ENCODE results near the gene PALM.

PALM gene

DNA sequence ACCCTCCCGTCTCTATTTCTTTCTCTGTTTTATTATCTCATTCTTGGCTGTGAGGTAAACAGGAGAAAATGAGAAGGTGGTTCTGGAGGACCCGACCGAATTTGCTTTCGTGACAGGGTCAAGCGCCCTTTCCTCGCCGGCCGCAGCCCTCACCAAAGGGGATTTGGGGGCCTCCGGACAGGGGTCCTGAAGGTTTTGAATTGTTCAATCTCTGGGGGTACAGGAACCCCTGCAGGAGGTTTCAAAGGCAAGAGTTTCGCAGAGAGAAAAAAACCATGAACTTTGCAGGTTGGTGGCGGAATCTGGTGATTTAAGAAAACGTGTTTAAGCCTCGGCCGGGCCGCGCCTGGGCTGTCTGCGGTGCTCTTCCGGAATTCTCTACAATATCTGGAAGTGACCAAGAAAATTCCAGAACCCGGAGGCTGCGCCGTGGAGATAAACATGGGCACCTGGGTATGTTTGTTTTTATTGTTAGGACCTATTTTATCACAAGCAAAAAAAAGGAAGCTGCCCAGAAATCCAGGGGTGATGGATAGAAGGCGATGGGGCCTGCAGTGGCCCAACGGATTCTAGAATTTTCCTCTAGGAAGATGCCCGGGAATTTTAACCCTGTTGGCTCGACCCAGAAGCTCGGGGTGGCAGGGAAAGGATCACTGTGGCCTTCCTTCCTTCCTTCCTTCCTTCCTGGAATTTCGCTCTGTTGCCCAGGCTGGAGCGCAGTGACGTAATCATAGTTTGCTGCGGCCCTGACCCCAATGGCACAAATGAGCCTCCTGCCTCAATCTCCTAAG, 74.3 kb downstream of the PALM start:
- DNase-seq (ENCODE audit: low read depth): no peak

DNA sequence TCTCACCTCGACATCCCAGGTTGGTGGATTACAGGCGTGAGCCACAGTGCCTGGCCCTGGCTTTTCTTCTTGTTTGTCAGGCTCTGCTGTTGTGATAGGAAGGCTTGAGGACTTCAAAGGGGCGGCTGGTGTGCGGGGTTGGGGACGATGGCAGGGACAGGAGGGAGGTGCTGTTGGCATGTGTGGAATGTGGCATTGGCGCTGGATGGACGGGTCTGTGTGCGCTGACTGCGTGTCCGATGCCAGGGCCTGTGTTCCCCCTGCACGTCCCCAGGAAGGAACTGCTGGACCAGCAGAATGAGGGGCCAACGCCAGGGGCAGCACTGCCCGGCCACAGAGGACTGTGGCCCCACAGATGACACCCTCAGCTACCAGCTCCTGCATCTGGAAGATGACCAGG, 75.8 kb downstream of the PALM start:
- DNase-seq (ENCODE audit: low read depth): no peak

DNA sequence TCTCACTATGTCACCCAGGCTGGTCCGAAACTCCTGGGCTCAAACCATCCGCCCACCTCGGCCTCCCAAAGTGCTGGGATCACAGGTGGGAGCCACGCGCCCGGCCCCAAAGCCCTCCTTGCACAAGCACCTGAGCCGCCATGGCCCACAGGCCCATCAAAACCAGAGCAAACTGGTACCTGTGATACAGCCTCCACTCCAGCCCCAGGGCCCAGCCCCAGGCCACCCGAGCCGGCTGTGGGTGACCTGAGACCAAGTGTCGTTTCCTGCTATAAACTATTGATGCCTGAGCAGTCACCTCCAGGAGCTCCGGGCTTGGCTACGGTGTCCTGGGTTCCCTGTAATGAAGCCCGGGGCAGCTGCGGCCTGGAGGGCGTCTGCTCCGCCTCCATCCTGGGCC, 78.8 kb downstream of the PALM start:
- no peak for DNase-seq (ENCODE audit: low read depth)

DNA sequence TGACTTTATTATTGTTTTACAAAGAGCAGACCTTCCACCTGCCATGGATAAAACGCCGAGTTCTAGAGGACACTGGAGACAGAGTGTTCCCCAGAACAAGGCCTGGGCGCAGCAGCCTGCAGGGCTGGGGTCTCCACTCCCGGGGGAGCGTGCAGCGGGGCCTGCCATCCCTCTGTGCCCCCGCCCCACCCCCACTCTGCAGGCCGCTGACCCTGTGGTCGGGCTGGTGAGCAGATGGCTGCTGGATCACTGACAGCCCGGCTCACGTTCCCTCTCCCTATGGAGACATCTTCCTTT, 79.9 kb downstream of the PALM start:
- no peak for DNase-seq (ENCODE audit: low read depth)

DNA sequence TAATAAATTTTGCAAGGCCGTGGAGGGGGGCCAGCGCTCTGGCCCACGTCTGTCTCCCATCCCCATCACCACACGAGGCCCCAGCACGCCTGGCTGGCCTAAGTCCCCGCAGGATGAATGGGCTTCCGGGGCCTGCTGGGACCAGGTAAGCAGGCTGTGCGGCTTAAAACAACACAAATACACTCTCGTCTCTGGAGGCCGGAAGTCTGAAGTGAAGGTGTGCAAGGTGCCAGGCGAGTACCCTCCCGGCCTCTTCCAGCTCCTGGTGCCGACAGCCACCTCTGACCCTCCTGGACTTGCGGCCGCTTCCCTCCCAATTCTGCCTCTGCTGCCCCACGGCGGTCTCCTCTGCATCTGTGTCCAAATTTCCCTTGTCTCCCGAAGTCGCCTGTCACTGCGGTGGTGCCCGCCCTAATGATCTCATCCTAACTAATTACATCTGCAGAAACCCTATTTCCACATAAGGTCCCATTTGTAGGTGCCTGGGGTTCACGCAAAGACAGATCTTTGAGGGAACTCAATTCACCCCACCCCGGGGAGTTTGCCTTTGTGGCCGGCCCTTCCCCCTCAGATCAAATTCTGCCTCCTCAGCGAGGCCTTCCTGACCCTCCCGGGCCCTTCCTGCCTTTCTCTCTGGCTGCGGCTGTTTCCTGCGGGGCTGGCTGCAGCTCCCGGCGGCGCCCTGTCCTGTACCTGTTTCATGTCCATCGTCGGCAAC, 80.4 kb downstream of the PALM start:
- DNase-seq (ENCODE audit: low read depth): no peak

DNA sequence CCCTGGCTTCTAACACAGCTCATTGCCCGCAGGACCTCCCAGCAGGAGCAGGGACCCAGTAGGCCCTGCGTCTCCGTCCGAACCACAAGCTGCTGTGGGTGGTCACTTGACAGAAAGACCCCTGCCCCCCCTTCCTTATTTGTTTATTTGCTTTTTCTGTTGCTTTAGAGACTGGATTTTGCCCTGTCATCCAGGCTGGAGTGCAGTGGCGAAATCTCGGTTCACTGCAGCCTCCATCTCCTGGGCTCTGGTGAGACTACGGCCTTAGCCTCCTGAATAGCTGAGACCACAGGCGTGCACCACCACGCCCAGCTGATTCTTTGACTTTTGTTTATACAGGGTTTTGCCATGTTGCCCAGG, 80.9 kb downstream of the PALM start:
- DNase-seq (ENCODE audit: low read depth): no peak

DNA sequence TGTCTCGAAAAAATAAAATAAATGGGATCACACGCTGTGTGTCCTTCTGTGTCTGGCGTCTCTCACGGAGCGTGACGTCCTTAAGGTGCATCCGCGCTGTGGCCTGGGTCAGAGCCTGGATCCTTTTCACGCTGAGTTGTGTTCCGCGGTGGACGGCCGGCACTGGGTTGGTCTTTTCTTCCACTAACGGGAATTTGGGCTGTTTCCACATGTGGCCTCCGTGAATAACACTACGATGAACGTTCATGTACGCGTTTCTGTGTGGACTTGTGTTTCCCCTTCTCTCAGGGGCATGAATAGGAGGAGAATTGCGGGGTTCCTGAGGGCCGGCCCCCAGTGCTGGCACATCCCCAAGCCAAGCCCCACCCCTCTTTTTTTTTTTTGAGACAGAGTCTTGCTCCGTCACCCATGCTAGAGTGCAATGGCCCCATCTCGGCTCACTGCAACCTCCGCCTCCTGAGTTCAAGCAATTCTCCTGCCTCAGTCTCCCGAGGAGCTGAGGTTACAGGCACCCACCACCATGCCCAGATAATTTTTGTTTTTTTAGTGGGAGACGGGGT, 82.4 kb downstream of the PALM start:
- DNase-seq (ENCODE audit: low read depth): no peak

DNA sequence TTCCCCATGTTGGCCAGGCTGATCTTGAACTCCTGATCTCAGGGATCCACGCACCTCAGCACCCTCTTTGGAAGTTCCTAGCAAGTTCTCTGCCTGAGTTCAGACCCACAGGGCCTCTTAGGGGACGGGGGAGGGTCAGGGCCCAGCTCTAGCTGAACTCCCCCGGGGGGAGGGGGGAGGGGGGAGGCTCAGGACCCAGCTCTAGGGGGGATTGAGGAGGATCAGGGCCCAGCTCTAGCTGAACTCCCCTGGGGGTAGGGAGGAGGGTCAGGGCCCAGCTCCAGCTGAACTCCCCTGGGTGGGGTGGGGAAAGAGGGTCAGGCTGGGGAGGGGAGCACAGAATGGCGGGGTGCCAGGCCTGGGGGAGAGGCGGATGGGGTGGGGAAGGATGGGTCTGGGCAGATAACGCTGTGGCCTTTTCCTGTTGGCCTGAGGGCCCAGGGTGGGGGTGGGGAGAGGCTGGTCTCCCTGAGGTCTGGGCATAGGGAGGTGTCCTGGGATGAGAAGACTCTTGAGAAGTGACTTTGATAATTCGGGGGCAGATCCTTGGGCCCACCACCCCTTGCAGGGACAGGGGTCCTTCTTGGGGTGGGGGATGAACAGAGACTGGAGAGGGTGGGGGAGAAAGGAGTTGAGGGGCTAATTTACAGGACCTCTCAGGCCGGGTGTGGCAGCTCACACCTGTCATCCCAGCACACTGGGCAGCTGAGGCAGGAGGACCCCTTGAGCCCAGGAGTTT, 83.0 kb downstream of the PALM start:
- DNase-seq (ENCODE audit: low read depth): no peak

DNA sequence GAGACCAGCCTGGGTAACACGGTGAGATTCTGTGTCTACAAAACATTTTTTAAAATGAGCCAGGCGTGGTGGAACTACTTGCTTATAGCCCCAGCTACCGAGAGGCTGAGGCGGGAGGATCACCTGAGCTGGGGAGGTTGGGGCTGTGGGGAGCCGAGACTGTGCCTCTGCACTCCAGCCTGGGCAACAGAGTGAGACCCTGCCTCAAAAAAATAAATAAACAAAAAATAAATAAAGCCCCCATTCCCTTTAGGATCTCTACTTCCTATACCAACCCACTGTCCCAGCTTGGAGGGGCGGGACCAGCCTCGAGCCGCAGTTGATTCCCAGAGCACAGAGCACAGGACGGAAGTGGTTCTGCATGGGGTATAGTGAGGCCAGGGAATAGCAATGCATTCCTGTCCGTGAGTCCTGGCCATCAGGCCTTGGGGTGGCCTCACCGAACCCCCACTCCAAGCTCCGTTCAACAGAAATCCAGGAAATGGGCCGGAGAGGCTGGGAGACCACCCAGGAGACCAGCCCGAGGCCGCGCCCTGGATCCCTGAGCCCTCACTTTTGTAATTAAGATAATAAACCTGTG, 83.7 kb downstream of the PALM start:
- DNase-seq (ENCODE audit: low read depth): no peak

DNA sequence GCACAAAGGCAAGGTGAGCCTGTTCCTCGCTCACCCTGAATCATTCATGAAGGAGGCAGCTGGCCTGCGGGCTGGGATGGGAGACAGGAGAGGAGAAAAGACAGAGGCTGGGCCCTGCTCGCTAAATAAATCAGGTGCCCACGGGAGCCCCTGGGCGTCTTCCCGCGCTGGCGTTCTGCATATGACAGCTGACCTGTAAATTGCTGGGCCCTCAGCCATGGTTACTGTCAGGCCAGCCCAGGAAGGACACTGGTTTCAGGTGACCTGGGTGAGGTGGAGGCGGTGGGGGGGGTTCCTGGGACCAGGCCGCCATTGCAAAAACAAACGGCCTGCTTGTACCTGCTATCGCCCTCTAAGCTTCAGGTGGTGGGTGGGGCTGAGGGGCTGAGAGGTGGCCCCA, 85.1 kb downstream of the PALM start:
- DNase-seq (ENCODE audit: low read depth): no peak

DNA sequence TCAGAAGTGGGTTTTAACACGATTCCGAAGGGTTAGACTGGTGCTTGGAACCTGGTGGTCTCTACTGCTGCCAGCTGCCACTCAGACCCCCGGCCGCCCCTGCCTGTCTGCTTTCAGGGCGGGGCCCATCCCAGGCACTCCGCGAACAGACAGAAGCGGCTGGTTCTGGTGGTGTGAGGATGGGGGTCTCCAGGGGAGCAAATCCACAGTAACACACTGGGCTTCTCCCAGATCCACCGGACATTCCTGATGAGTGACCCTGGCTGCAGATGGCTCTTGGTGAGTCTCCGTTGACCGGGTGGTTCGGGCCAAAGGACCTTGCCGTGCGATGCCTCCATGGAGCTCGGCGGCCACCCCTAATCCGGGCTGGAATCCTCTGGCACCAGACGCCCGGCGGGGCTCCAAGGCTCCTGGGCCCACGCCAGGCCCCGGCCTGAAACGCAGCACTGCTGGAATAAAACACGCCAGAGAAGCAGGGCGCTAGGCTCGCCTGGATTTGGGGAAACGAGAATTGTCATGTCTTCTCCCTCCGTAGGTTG, 86.4 kb downstream of the PALM start:
- no peak for DNase-seq (ENCODE audit: low read depth)

DNA sequence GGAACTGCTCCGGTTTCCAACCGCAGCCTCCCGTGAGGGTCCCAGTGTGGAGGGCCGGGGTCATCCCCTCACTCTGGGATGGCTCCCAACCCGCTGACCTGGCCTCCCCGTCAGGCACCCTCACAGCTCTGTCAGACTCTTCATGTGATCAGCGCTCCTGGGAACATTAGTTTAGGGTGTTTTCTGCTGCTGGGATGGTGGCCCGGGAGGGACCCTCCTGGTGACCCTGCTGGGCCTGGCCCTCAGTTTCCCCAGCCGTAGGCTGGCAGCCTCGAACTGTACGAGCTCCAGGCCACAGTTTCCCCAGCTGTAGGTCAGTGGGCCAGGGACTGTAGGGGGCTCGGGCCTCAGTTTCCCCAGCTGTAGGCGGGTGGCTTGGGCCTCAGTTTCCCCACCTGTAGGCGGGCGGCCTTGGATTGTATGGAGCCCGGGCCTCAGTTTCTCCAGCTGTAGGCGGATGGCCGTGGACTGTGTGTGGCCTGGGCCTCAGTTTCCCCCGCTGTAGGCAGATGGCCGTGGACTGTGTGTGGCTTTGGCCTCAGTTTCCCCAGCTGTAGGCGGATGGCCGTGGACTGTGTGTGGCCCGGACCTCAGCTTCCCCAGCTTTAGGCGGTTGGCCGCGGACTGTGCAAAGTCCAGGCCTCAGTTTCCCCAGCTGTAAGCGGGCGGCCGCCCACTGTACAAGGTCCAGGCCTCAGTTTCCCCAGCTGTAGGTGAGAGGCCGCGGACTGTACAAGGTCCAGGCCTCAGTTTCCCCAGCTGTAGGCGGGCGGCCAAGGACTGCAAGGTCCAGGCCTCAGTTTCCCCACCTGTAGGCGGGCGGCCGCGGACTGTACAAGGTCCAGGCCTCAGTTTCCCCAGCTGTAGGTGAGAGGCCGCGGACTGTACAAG, 87.2 kb downstream of the PALM start:
- DNase-seq (ENCODE audit: low read depth): no peak

DNA sequence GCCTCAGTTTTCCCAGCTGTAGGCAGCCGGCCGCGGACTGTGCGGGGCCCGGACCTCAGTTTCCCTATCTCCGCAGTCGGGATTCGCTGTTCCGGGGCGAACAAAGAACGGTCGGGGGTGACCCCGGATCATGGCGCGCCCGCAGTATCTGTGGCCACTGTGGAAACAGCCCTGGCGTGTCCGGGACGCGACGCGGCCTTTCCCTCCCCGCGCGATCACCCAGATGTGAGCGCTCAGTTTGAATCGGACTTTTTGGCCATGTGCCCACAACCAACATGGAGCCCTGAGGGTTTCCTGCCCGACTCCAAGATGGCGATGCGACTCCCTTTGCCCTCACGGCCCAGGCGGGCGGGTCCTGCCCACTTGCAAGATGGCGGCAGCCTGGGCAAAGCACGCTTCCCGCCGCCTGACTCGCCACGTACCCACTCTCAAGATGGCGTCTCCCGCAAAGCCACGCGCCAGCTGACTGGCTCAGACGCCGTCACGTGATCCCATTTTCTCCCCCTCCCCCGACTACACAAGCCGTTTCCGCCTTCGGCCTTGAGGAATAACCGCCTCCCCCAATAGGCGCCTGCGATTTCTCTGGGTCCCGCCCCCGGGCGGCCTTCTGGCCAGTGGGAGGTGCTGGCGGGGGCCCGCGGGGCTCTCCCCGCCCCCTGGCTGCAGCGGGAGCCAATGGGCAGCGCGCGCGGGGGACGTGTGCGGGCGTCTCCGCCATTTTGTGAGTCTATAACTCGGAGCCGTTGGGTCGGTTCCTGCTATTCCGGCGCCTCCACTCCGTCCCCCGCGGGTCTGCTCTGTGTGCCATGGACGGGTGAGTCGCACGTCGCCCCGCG, 88.2 kb downstream of the PALM start, which contains the start of gene PTBP1:
Gene PTBP1, plus strand, starts transcription at position 761 of the 836 bp plus-strand sequence. Its CDS starts 46 bp downstream, at position 807.
- DNase-seq (ENCODE audit: low read depth): peak; percentile 99
